IMR-90 (cell line): ENCODE data around the gene BTBD17.

Source experiments
- CEBPB ChIP-seq: IDR thresholded peaks from 2 replicates; pipeline ENCODE4 v1.6.1; 2012; ENCODE audit warnings: low read depth, low read length, improper control_type of control experiment
- FOS ChIP-seq: fragments of 150-350 bp; IDR thresholded peaks from 2 replicates; pipeline ENCODE4 v1.6.1; 2016; ENCODE audit warnings: low read depth, low read length
- MAFK ChIP-seq: IDR thresholded peaks from 2 replicates; pipeline ENCODE4 v1.6.1; 2012; ENCODE audit warnings: low read depth, low read length, improper control_type of control experiment
- MAZ ChIP-seq: IDR thresholded peaks from 2 replicates; pipeline ENCODE4 v1.6.1; 2012; ENCODE audit warnings: low read depth, mild to moderate bottlenecking, low read length, improper control_type of control experiment, moderate library complexity, borderline replicate concordance
- NFE2L2 ChIP-seq: fragments of 150-350 bp; IDR thresholded peaks from 2 replicates; pipeline ENCODE4 v1.6.1; 2016; ENCODE audit warnings: low read depth, mild to moderate bottlenecking, low read length
- POLR2A ChIP-seq: IDR thresholded peaks from 2 replicates; pipeline ENCODE4 v1.6.1; 2012; ENCODE audit warnings: mild to moderate bottlenecking, low read depth, low read length
- RAD21 ChIP-seq: IDR thresholded peaks from 2 replicates; pipeline ENCODE4 v1.6.1; 2012; ENCODE audit warnings: low read length, improper control_type of control experiment
- RFX5 ChIP-seq: IDR thresholded peaks from 2 replicates; pipeline ENCODE4 v1.8.0; 2012; ENCODE audit warnings: low read depth, mild to moderate bottlenecking, low read length, moderate library complexity
- SMC3 ChIP-seq: fragments of 150-350 bp; IDR thresholded peaks from 2 replicates; pipeline ENCODE4 v1.6.1; 2016; ENCODE audit warnings: low read depth, mild to moderate bottlenecking, antibody characterized with exemption, low read length, moderate library complexity
- TF ChIP-seq, protein P1 (sequence below): conservative IDR thresholded peaks from 2 replicates; pipeline ENCODE4 v1.5.1; 2012; ENCODE audit warnings: mild to moderate bottlenecking, low read depth, low read length, improper control_type of control experiment

DNA sequence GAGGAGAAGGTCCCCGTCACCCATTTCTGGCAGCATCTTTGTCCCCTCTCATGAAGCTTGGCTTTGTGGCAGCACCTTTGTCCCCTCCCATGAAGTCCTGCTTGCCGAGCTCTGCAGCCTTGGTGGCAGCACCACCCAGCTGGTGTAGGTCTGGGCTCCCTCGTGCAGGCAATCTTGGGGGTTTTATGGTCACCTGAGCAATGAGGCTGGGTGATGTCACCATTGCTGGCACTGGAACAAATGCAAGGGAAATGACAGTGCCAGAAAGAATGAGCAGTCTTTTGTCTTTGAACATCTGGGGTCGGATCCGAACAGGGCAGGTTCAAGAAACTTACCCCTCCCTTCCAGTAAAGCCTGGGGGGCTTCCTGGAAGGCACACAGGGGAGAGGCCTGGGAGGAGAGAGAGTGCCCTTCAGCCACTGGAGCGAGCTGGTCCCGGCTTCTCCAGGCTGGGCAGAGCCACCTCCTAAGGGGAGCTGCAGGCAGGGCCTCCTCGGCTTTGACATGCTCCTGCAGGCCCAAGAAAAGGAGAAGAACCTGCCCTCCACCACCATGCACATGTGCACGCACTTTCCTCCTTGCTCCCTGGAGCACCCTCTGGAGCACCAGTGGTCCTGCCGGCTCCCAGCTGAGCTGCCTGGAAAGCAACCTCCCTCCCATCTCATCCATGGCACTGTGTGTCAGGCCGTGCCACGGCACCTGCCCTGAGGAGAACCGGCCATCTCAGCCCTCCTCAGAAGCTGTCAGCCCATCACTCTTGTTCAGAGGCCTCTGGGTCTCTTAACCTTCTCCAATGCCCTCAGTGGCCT lies 16.0 kb downstream of the BTBD17 start:
- TF ChIP-seq, protein P1, sequence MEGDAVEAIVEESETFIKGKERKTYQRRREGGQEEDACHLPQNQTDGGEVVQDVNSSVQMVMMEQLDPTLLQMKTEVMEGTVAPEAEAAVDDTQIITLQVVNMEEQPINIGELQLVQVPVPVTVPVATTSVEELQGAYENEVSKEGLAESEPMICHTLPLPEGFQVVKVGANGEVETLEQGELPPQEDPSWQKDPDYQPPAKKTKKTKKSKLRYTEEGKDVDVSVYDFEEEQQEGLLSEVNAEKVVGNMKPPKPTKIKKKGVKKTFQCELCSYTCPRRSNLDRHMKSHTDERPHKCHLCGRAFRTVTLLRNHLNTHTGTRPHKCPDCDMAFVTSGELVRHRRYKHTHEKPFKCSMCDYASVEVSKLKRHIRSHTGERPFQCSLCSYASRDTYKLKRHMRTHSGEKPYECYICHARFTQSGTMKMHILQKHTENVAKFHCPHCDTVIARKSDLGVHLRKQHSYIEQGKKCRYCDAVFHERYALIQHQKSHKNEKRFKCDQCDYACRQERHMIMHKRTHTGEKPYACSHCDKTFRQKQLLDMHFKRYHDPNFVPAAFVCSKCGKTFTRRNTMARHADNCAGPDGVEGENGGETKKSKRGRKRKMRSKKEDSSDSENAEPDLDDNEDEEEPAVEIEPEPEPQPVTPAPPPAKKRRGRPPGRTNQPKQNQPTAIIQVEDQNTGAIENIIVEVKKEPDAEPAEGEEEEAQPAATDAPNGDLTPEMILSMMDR, result no peak
- TF ChIP-seq POLR2A (no peak), FOS (no peak), SMC3 (no peak), MAZ (no peak), MAFK (no peak), RAD21 (no peak), NFE2L2 (no peak), RFX5 (no peak), CEBPB (no peak)
